ENCODE data around the gene C2orf72. TPM values are rescaled to one million over a fixed set of nuclear protein-coding genes. Genes with fewer than 3 reads are reported as not detected.

Gene C2orf72
- total and polyA plus RNA-seq, 2 of the 13 experiments (the other 11 are each of a cell fraction or from before 2014, with no cell fraction given) = 147 to 203 TPM

GRCh38 chr2:231056453-231057416 lies 19.4 kb downstream of the C2orf72 start, which contains the start of gene PSMD1 (continued):
- no peak for TF ChIP-seq CBX2 (IDR thresholded peaks at IDR 0.05; ENCODE audit: low read depth, low read length)
- no peak for TF ChIP-seq CBX2 (CRISPR knock-in tag; IDR thresholded peaks at IDR 0.05; ENCODE audit: low read depth)
- no peak for TF ChIP-seq MBD4 (IDR thresholded peaks at IDR 0.05; ENCODE audit: borderline replicate concordance, low read length)
- peak; percentile 58; the same call in 1 of the 2 replicates for TF ChIP-seq ZNF124 (CRISPR knock-in tag; IDR thresholded peaks at IDR 0.05)
- TF ChIP-seq ZBTB37 (CRISPR knock-in tag; IDR thresholded peaks at IDR 0.05) = no peak
- no peak for TF ChIP-seq ZNF75D (CRISPR knock-in tag; IDR thresholded peaks at IDR 0.05; ENCODE audit: borderline replicate concordance)
- peak; percentile 68; the same call in 1 of the 2 replicates for TF ChIP-seq ZNF451 (CRISPR knock-in tag; IDR thresholded peaks at IDR 0.05)
- no peak for TF ChIP-seq AKNA (CRISPR knock-in tag; IDR thresholded peaks at IDR 0.05; ENCODE audit: borderline replicate concordance)
- no peak for TF ChIP-seq CREBL2 (CRISPR knock-in tag; IDR thresholded peaks at IDR 0.05; ENCODE audit: borderline replicate concordance)
- TF ChIP-seq PHF20 (CRISPR knock-in tag; IDR thresholded peaks at IDR 0.05) = peak; percentile 90
- TF ChIP-seq ELF1 (CRISPR knock-in tag; IDR thresholded peaks at IDR 0.05) = peak; percentile 63
- no peak for TF ChIP-seq ZNF879 (CRISPR knock-in tag; IDR thresholded peaks at IDR 0.05)
- no peak for TF ChIP-seq ZNF510 (CRISPR knock-in tag; IDR thresholded peaks at IDR 0.05; ENCODE audit: low read depth)
- TF ChIP-seq HES4 (CRISPR knock-in tag; IDR thresholded peaks at IDR 0.05; ENCODE audit: borderline replicate concordance) = peak; percentile 40; the same call in 1 of the 2 replicates
- TF ChIP-seq ESRRA (CRISPR knock-in tag; IDR thresholded peaks at IDR 0.05; ENCODE audit: low read depth) = peak; percentile 33; the same call in 1 of the 2 replicates
- no peak for TF ChIP-seq NBN (conservative IDR thresholded peaks at IDR 0.05)
- no peak for TF ChIP-seq GPN1 (CRISPR knock-in tag; IDR thresholded peaks at IDR 0.05; ENCODE audit: borderline replicate concordance)
- TF ChIP-seq MED1 (CRISPR knock-in tag; IDR thresholded peaks at IDR 0.05) = peak; percentile 40
- TF ChIP-seq ZNF24 (IDR thresholded peaks at IDR 0.05) = no peak
- TF ChIP-seq, protein P1, sequence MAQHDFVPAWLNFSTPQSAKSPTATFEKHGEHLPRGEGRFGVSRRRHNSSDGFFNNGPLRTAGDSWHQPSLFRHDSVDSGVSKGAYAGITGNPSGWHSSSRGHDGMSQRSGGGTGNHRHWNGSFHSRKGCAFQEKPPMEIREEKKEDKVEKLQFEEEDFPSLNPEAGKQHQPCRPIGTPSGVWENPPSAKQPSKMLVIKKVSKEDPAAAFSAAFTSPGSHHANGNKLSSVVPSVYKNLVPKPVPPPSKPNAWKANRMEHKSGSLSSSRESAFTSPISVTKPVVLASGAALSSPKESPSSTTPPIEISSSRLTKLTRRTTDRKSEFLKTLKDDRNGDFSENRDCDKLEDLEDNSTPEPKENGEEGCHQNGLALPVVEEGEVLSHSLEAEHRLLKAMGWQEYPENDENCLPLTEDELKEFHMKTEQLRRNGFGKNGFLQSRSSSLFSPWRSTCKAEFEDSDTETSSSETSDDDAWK (CRISPR knock-in tag; IDR thresholded peaks at IDR 0.05) = no peak

All from HepG2 (cell line).